ENCODE data around the gene GOLGA7B.

The GOLGA7B gene

GRCh38 chr10:97895915-97896314 lies 46.3 kb downstream of the GOLGA7B start:
- DNase-seq = no peak

GRCh38 chr10:97896756-97897358 lies 47.2 kb downstream of the GOLGA7B start:
- DNase-seq = no peak

GRCh38 chr10:97898429-97898828 lies 48.8 kb downstream of the GOLGA7B start:
- DNase-seq = no peak

GRCh38 chr10:97901381-97901780 lies 51.7 kb downstream of the GOLGA7B start:
- no peak for DNase-seq

- DNase-seq = no peak
These were observed 53.7 kb downstream of the GOLGA7B start for GRCh38 chr10:97903128-97904017.

GRCh38 chr10:97904018-97904381 lies 54.4 kb downstream of the GOLGA7B start:
- no peak for DNase-seq

- DNase-seq = no peak
These were observed 54.9 kb downstream of the GOLGA7B start for GRCh38 chr10:97904576-97904975.

GRCh38 chr10:97905276-97905675 lies 55.6 kb downstream of the GOLGA7B start:
- no peak for DNase-seq

- no peak for DNase-seq
These were observed 57.6 kb downstream of the GOLGA7B start for GRCh38 chr10:97907211-97907610.

GRCh38 chr10:97907830-97908229 lies 58.2 kb downstream of the GOLGA7B start:
- DNase-seq = no peak

GRCh38 chr10:97910661-97911060 lies 61.0 kb downstream of the GOLGA7B start:
- DNase-seq = no peak

GRCh38 chr10:97911217-97911616 lies 61.6 kb downstream of the GOLGA7B start:
- DNase-seq = no peak

- no peak for DNase-seq
These were observed 63.5 kb downstream of the GOLGA7B start for GRCh38 chr10:97913193-97913592.

- no peak for DNase-seq
These were observed 64.0 kb downstream of the GOLGA7B start for GRCh38 chr10:97913614-97914013.

- no peak for DNase-seq
These were observed 64.7 kb downstream of the GOLGA7B start for GRCh38 chr10:97914171-97914836.

GRCh38 chr10:97914837-97915211 lies 65.2 kb downstream of the GOLGA7B start:
- DNase-seq = peak; percentile 64

GRCh38 chr10:97915346-97916131 lies 65.9 kb downstream of the GOLGA7B start:
- DNase-seq = no peak

- DNase-seq = no peak
These were observed 66.9 kb downstream of the GOLGA7B start for GRCh38 chr10:97916586-97916985.

- DNase-seq = no peak
These were observed 69.4 kb downstream of the GOLGA7B start for GRCh38 chr10:97919012-97919411.

- no peak for DNase-seq
These were observed 71.2 kb downstream of the GOLGA7B start for GRCh38 chr10:97920865-97921264.

All from right kidney (tissue), 1 donor.